SK-N-MC (cell line): ENCODE results near the gene PPARG.

Experiments used
- DNase-seq: peaks from one replicate; pipeline ENCODE4 v3.0.0-alpha.2; 2011; ENCODE audit warnings: low read depth, low spot score
- H3K27ac ChIP-seq: fragments of 200-600 bp; sonication (generic); 2 replicates; pipeline ENCODE4 v1.5.1; 2016; ENCODE audit warnings: mixed run types
- H3K36me3 ChIP-seq: fragments of 200-600 bp; sonication (generic); 2 replicates; pipeline ENCODE4 v1.6.1; 2017; ENCODE audit warnings: antibody characterized with exemption, low read length, mixed read lengths; ENCODE audit not compliant: insufficient read depth
- H3K4me3 ChIP-seq: fragments of 200-600 bp; sonication (generic); 2 replicates; pipeline ENCODE4 v1.5.1; 2016
- H3K9ac ChIP-seq: fragments of 200-600 bp; sonication (generic); 2 replicates; pipeline ENCODE4 v1.8.0; 2017; ENCODE audit warnings: mixed run types, mixed read lengths; ENCODE audit not compliant: insufficient read length
- H3K9me3 ChIP-seq: fragments of 200-600 bp; sonication (generic); 2 replicates; pipeline ENCODE4 v1.6.1; 2017; ENCODE audit warnings: low read depth, mild to moderate bottlenecking, antibody characterized with exemption, low read length, moderate library complexity, mixed read lengths
- EZH2 ChIP-seq: fragments of 200-600 bp; sonication (generic); IDR thresholded peaks from one replicate; pipeline ENCODE4 v1.6.1; 2017; ENCODE audit warnings: antibody characterized with exemption
- FOXP2 ChIP-seq: optimal IDR thresholded peaks from 2 replicates; pipeline ENCODE3; 2011; ENCODE audit warnings: mild to moderate bottlenecking, moderate library complexity; ENCODE audit not compliant: insufficient read depth; ENCODE audit errors: extremely low read length, control extremely low read depth
- POLR2AphosphoS5 ChIP-seq: IDR thresholded peaks from 2 replicates; pipeline ENCODE4 v1.6.1; 2012; ENCODE audit warnings: mild to moderate bottlenecking, low read depth, low read length, borderline replicate concordance

The PPARG gene

DNA sequence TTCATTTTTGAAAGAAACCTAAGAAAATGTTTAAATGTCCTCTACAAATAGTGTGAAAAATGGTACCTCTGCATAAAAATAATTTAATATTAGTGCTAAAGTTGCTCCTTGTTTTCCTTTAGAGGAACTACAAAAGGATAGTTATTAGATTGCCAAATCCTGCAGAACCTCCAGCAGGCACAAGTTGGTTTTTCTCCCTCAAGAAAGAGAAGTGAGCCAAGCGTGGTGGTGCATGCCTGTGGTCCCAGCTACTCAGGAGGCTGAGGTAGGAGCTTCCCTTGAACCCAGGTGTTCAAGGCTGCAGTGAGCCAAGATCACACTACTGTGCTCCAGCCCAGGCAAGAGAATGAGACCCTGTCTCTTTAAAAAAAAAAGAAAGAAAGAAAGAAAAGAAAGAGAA, 110.4 kb downstream of the PPARG start:
- TF ChIP-seq EZH2 (no peak), FOXP2 (no peak), POLR2AphosphoS5 (no peak)
- Histone ChIP-seq H3K27ac (no peak overlapping the region), H3K9me3 (no peaks in the 10 kb centered on the region), H3K4me3 (no peak overlapping the region), H3K36me3 (no peaks in the 10 kb centered on the region), H3K9ac (no peak overlapping the region)
- no peak for DNase-seq

DNA sequence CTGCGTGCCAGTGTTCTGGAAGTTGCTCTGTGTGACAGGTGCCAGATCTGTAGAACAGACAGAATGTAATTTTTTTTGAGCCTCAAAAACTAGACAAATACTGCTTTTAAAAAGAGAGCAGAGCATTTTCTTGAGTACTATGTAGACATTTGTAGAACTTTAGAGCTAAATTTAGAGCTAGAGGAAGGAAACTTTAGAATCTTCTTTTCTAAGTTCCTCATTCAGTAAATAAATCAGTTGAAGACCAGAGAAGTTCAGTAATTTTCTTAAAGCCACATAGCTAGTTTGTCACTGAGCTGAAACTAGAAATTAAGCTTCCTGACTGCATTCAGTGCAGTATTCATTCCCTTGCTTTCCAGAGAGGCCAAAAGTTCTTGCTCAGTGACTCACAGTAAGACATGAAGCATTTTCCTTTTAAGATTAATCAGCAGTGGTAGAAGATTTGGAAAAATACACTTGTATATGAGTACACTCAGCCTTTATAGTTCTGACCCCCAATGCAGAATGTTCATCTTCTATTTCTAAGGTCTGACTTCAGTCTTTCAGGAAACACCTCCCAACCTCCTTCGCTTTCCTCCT, 111.8 kb downstream of the PPARG start:
- no peak overlapping the region for H3K9ac ChIP-seq
- no peak overlapping the region for H3K4me3 ChIP-seq
- no peak for DNase-seq
- H3K27ac ChIP-seq, result no peak overlapping the region
- H3K36me3 ChIP-seq, result no peaks in the 10 kb centered on the region
- H3K9me3 ChIP-seq, result no peaks in the 10 kb centered on the region
- TF ChIP-seq EZH2 (no peak), FOXP2 (no peak), POLR2AphosphoS5 (no peak)

- no peaks in the 10 kb centered on the region for H3K9me3 ChIP-seq
- H3K27ac ChIP-seq, result no peak overlapping the region
- DNase-seq, result no peak
- no peaks in the 10 kb centered on the region for H3K36me3 ChIP-seq
- TF ChIP-seq POLR2AphosphoS5 (no peak), EZH2 (no peak), FOXP2 (no peak)
- no peak overlapping the region for H3K9ac ChIP-seq
- no peak overlapping the region for H3K4me3 ChIP-seq
Measured at GRCh38 chr3:12401208-12401607, 112.3 kb downstream of the PPARG start.

DNA sequence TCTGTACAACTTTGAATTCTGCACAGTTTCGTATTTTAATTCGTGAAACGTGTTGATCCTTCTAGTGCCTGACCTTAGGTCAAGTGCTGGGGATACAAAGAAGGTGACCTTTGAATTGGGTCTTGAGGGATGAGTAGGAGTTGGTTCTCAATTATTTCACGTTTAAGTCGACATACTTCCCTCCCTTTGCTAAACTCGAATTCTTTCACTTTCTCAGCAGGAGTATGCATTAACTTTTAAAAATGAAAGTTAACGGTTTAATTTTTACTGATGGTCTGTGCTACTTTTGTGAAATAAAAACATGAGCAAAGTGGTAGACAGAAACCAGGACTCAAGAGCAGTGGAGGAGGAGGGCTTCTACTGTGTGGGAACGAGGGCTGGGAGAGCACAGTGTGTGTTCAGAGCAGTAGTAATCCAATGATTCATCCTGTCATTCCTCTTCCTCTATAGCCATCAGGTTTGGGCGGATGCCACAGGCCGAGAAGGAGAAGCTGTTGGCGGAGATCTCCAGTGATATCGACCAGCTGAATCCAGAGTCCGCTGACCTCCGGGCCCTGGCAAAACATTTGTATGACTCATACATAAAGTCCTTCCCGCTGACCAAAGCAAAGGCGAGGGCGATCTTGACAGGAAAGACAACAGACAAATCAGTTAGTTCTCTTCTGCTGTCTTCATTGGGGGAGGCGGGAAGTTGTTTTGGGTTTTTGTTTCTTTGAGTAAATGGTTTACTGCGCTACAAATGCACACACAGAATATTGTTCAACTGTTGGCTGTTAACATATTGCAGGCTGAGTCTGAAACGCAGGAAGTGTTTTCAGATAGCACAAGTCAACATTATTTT, 116.8 kb downstream of the PPARG start:
- no peaks in the 10 kb centered on the region for H3K36me3 ChIP-seq
- no peak for DNase-seq
- no peak overlapping the region for H3K9ac ChIP-seq
- H3K4me3 ChIP-seq, result no peak overlapping the region
- no peak for TF ChIP-seq EZH2
- no peaks in the 10 kb centered on the region for H3K9me3 ChIP-seq
- no peak overlapping the region for H3K27ac ChIP-seq

GRCh38 chr3:12408984-12409683, 120.3 kb downstream of the PPARG start:
- Histone ChIP-seq H3K4me3 (no peak overlapping the region), H3K9ac (no peak overlapping the region), H3K9me3 (no peaks in the 10 kb centered on the region), H3K36me3 (no peaks in the 10 kb centered on the region), H3K27ac (no peak overlapping the region)
- TF ChIP-seq POLR2AphosphoS5 (no peak), EZH2 (no peak), FOXP2 (no peak)
- DNase-seq, result no peak

DNA sequence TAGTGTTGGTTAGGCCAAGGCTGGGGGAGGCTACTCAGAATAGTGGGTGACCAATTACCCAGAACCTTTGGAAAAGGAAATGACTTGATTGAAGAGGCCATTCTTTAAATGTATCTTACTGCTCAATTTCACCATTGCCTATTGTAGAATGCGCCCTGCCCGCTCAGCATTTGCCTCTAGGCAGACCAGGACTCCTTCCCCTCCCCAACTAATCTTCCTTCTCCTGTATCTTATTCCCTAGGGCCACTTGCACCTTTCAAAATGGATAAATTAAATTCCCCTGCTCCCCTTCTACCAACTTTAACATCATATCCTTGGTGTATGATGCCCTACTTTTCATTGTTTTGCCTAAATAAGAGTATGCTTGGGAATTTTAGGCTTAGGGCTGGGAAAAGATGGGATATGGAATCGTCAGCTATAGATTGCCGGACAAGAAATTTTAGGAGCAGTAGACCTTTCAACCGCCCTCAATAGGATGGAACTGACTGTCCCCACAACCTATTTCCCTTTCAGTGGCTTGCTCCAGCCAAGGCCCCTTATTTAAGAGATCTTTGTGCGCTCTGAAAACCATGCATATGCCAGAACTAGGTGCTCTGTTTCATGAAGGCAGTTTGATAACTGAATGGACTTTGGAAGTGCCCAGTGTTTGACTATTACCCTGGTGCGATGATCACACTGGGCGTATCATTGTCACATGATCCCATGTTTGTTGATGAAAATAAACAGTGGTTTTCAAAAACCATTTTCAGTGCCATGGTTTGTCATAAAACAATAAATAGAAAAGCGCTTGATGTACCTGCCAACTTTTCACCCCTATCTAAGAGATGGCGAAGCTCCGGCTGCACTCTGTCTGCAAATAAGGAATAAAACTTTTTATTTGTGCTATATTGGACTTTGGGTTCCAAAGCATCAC, 121.1 kb downstream of the PPARG start:
- H3K9me3 ChIP-seq, result no peaks in the 10 kb centered on the region
- DNase-seq, result no peak
- TF ChIP-seq EZH2, result no peak
- no peak for TF ChIP-seq POLR2AphosphoS5
- no peak overlapping the region for H3K4me3 ChIP-seq
- H3K27ac ChIP-seq, result no peak overlapping the region
- H3K36me3 ChIP-seq, result no peaks in the 10 kb centered on the region
- H3K9ac ChIP-seq, result no peak overlapping the region

DNA sequence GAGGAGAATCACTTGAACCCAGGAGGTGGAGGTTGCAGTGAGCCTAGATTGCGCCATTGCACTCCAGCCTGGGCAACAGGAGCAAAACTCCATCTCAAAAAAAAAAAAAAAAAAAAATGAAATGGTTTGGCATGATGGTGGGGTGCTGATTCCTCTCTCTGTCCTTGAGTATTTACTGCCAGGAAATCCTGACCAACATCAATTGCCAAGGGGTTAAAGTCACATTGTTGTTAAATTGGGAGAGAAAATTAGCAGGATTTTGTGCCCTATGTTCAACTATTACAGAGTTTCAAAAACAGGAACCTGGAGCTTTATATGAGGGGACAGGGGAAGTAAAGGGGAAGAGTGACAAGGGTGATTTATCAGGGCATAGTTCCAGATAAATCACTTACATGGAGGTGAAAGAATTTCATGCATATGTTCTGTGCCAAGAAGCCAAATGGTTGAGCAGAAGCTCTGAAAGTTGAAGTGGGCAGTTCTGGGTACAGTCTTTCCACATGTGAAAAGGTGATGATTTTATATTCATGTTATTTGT, 124.9 kb downstream of the PPARG start:
- DNase-seq, result no peak
- H3K9ac ChIP-seq, result no peak overlapping the region
- no peak overlapping the region for H3K4me3 ChIP-seq
- H3K36me3 ChIP-seq, result no peaks in the 10 kb centered on the region
- H3K9me3 ChIP-seq, result no peaks in the 10 kb centered on the region
- no peak overlapping the region for H3K27ac ChIP-seq
- TF ChIP-seq FOXP2 (no peak), POLR2AphosphoS5 (no peak), EZH2 (no peak)
